H9 (cell line): Measurements from ENCODE around the gene ROBO1. TPM values are rescaled to one million over a fixed set of nuclear protein-coding genes. Genes with fewer than 3 reads are reported as not detected.

Experiments
- DNase-seq: peaks from one replicate; pipeline ENCODE4 v3.0.0-alpha.2; 2017
- H2AFZ ChIP-seq: one replicate; pipeline ENCODE4 v1.6.1; 2013; ENCODE audit warnings: mild to moderate bottlenecking, low read length, control low read depth, moderate library complexity
- H2AK5ac ChIP-seq: 2 replicates; pipeline ENCODE4 v1.6.1; 2013; ENCODE audit warnings: low read length, control low read depth, mixed read lengths; ENCODE audit not compliant: insufficient read length
- H2BK120ac ChIP-seq: one replicate; pipeline ENCODE4 v1.6.1; 2013; ENCODE audit warnings: low read depth, mild to moderate bottlenecking, low read length, control low read depth, inconsistent platforms; ENCODE audit not compliant: poor library complexity, severe bottlenecking
- H2BK12ac ChIP-seq: 2 replicates; pipeline ENCODE4 v1.6.1; 2013; ENCODE audit warnings: low read length, control low read depth, mixed read lengths, low read depth; ENCODE audit not compliant: insufficient read length
- H2BK15ac ChIP-seq: 2 replicates; pipeline ENCODE4 v1.6.1; 2013; ENCODE audit warnings: low read depth, low read length, control low read depth
- H2BK20ac ChIP-seq: one replicate; pipeline ENCODE4 v1.6.1; 2013; ENCODE audit warnings: low read depth, mild to moderate bottlenecking, low read length, control low read depth, inconsistent platforms; ENCODE audit not compliant: poor library complexity, severe bottlenecking
- H2BK5ac ChIP-seq: 2 replicates; pipeline ENCODE4 v1.6.1; 2013; ENCODE audit warnings: low read length, control low read depth, mixed read lengths; ENCODE audit not compliant: insufficient read length
- H3K14ac ChIP-seq: 2 replicates; pipeline ENCODE4 v1.6.1; 2013; ENCODE audit warnings: low read length, control low read depth; ENCODE audit not compliant: insufficient read depth
- H3K18ac ChIP-seq: 2 replicates; pipeline ENCODE4 v1.6.1; 2013; ENCODE audit warnings: low read depth, mild to moderate bottlenecking, mixed read lengths, low read length, control low read depth; ENCODE audit not compliant: insufficient read length
- H3K23ac ChIP-seq: 2 replicates; pipeline ENCODE4 v1.6.1; 2013; ENCODE audit warnings: low read length, control low read depth, mixed read lengths, low read depth; ENCODE audit not compliant: insufficient read length
- H3K23me2 ChIP-seq: 2 replicates; pipeline ENCODE4 v1.6.1; 2013; ENCODE audit warnings: low read depth, mild to moderate bottlenecking, mixed read lengths, low read length, control low read depth; ENCODE audit not compliant: insufficient read length, poor library complexity, severe bottlenecking
- H3K27ac ChIP-seq: 2 replicates; pipeline ENCODE4 v1.5.1; 2013; ENCODE audit warnings: low read length, control low read depth, mixed read lengths, low read depth; ENCODE audit not compliant: insufficient read length
- H3K27me3 ChIP-seq: 2 replicates; pipeline ENCODE4 v1.6.1; 2013; ENCODE audit warnings: low read length, control low read depth, inconsistent platforms; ENCODE audit not compliant: insufficient read depth
- H3K4ac ChIP-seq: 2 replicates; pipeline ENCODE4 v1.6.1; 2013; ENCODE audit warnings: low read depth, mild to moderate bottlenecking, control low read depth, inconsistent platforms, low read length, moderate library complexity
- H3K4me1 ChIP-seq: 2 replicates; pipeline ENCODE4 v1.6.1; 2013; ENCODE audit warnings: low read length, control low read depth, inconsistent platforms; ENCODE audit not compliant: insufficient read depth
- H3K4me2 ChIP-seq: 2 replicates; pipeline ENCODE4 v1.6.1; 2013; ENCODE audit warnings: low read length, control low read depth, mixed read lengths; ENCODE audit not compliant: insufficient read length, insufficient read depth
- H3K56ac ChIP-seq: 2 replicates; pipeline ENCODE4 v1.6.1; 2013; ENCODE audit warnings: low read depth, mild to moderate bottlenecking, mixed read lengths, low read length, control low read depth; ENCODE audit not compliant: insufficient read length
- H3K79me1 ChIP-seq: 2 replicates; pipeline ENCODE4 v1.6.1; 2013; ENCODE audit warnings: low read depth, mild to moderate bottlenecking, moderate library complexity, low read length, control low read depth, inconsistent platforms; ENCODE audit not compliant: insufficient read depth, poor library complexity, severe bottlenecking
- H3K79me2 ChIP-seq: 2 replicates; pipeline ENCODE4 v1.6.1; 2013; ENCODE audit warnings: low read length, control low read depth, inconsistent platforms; ENCODE audit not compliant: insufficient read depth
- H3K9ac ChIP-seq: 2 replicates; pipeline ENCODE4 v1.6.1; 2013; ENCODE audit warnings: low read length, control low read depth, mixed read lengths; ENCODE audit not compliant: insufficient read length; ENCODE audit errors: extremely low read depth
- H3K9me3 ChIP-seq: one replicate; pipeline ENCODE4 v1.6.1; 2013; ENCODE audit warnings: low read depth, low read length, inconsistent platforms; ENCODE audit not compliant: control insufficient read depth
- H3T11ph ChIP-seq: one replicate; pipeline ENCODE4 v1.6.1; 2013; ENCODE audit warnings: mild to moderate bottlenecking, low read length, control low read depth, inconsistent platforms
- H4K20me1 ChIP-seq: one replicate; pipeline ENCODE4 v1.6.1; 2013; ENCODE audit not compliant: control insufficient read depth, insufficient read length, insufficient read depth
- H4K5ac ChIP-seq: 2 replicates; pipeline ENCODE4 v1.6.1; 2013; ENCODE audit warnings: low read depth, mild to moderate bottlenecking, mixed read lengths, low read length, control low read depth; ENCODE audit not compliant: insufficient read length
- H4K8ac ChIP-seq: replicated peaks from 2 replicates; pipeline ENCODE4 v1.6.1; 2013; ENCODE audit warnings: low read length, control low read depth, mixed read lengths, low read depth; ENCODE audit not compliant: insufficient read length
- H4K91ac ChIP-seq: 2 replicates; pipeline ENCODE4 v1.6.1; 2013; ENCODE audit warnings: low read depth, mild to moderate bottlenecking, moderate library complexity, mixed read lengths, low read length, control low read depth; ENCODE audit not compliant: insufficient read length
- H3K27ac Mint-ChIP-seq, 3 experiments: 2 replicates in 2 of 3; 3 replicates in 1 of 3; pipeline ENCODE4 v1.8.0; 2020 to 2021; ENCODE audit warnings: mixed read lengths in 3 of 3, mild to moderate bottlenecking in 1 of 3, moderate library complexity in 1 of 3
- H3K27me3 Mint-ChIP-seq: 2 replicates; pipeline ENCODE4 v1.8.0; 2021; ENCODE audit warnings: low read depth, mild to moderate bottlenecking, moderate library complexity, mixed read lengths
- H3K36me3 Mint-ChIP-seq, 3 experiments: 2 replicates in 2 of 3; 3 replicates in 1 of 3; pipeline ENCODE4 v1.8.0; 2020 to 2021; ENCODE audit warnings: low read depth in 3 of 3, mixed read lengths in 3 of 3; ENCODE audit not compliant: insufficient read depth in 1 of 3
- H3K4me1 Mint-ChIP-seq, 2 experiments: 2 replicates each; pipeline ENCODE4 v1.8.0; 2020; ENCODE audit warnings: mixed read lengths in 2 of 2
- H3K4me3 Mint-ChIP-seq, 2 experiments: 2 replicates in 1 of 2; 3 replicates in 1 of 2; pipeline ENCODE4 v1.8.0; 2020 to 2021; ENCODE audit warnings: mild to moderate bottlenecking in 2 of 2, mixed read lengths in 2 of 2, moderate library complexity in 1 of 2
- H3K9me3 Mint-ChIP-seq, 2 experiments: 2 replicates in 1 of 2; 3 replicates in 1 of 2; pipeline ENCODE4 v1.8.0; 2020; ENCODE audit warnings: mild to moderate bottlenecking in 2 of 2, mixed read lengths in 2 of 2, moderate library complexity in 1 of 2
- CTCF ChIP-seq: fragments of 200-600 bp; sonication (generic); conservative IDR thresholded peaks from 3 replicates; pipeline ENCODE4 v1.8.0; 2021; ENCODE audit warnings: antibody characterized with exemption, mild to moderate bottlenecking
- WGBS: extraction: QIAGEN DNeasy Blood & Tissue Kit; methylation state at CpG from one replicate; pipeline ENCODE4 v1.1.7; 2013; ENCODE audit warnings: missing lambda C conversion rate, low lambda C conversion rate, mixed read lengths; ENCODE audit not compliant: insufficient read length; ENCODE audit errors: extremely low coverage; 5-methylcytosine and 5-hydroxymethylcytosine counted together
- total RNA-seq: library from RNA; stranded (reverse); gene quantifications from 2 replicates; pipeline ENCODE4 v1.2.1, GENCODE V29; 2021

ROBO1 gene
- total RNA-seq, 1 experiment from 2014 or later = 62.7 TPM

- Histone ChIP-seq H2BK12ac (peak overlapping the region; percentile 76), H3K14ac (no peak overlapping the region), H3K9me3 (no peaks in the 10 kb centered on the region), H3K4me1 (peaks cover 3% of the 10 kb centered on the region; the same call in 1 of the 2 replicates), H3T11ph (no peak overlapping the region), H3K9ac (no peak overlapping the region), H4K20me1 (no peaks in the 10 kb centered on the region), H2AK5ac (no peak overlapping the region), H4K8ac (no peak overlapping the region), H2BK20ac (no peak overlapping the region), H4K91ac (no peak overlapping the region), H4K5ac (no peak overlapping the region), H3K23ac (no peak overlapping the region), H3K27ac (peak overlapping the region; percentile 11), H3K79me1 (no peaks in the 10 kb centered on the region), H3K79me2 (no peaks in the 10 kb centered on the region), H3K27me3 (no peaks in the 10 kb centered on the region), H3K4me2 (no peak overlapping the region), H3K18ac (no peak overlapping the region), H2BK5ac (no peak overlapping the region), H2BK120ac (no peak overlapping the region), H2AFZ (no peak overlapping the region), H3K4ac (no peak overlapping the region), H3K56ac (no peak overlapping the region), H2BK15ac (no peak overlapping the region), H3K23me2 (no peaks in the 10 kb centered on the region)
- H3K27me3 Mint-ChIP-seq = 0 out of 2 replicates have a peak, but pooled peaks cover 1% of the 10 kb centered on the region
- no peak for TF ChIP-seq CTCF
- peaks cover 7 to 12% of the 10 kb centered on the region in 2 experiments for H3K4me1 Mint-ChIP-seq
- H3K4me3 Mint-ChIP-seq = no peak overlapping the region
- peaks cover 2 to 4% (median 4%) of the 10 kb centered on the region in 3 experiments; a peak in 5 of 7 replicates for H3K36me3 Mint-ChIP-seq
- peak overlapping the region in 2 of 3 experiments; percentile 39 to 50; a peak in 4 of 7 replicates for H3K27ac Mint-ChIP-seq
- no peak for DNase-seq
- peaks cover 0 to under 1% of the 10 kb centered on the region in 2 experiments; a peak in 3 of 5 replicates for H3K9me3 Mint-ChIP-seq
- WGBS = no CpG with 5 or more reads among the region's 2 CpGs
Observed at GRCh38 chr3:78580681-78581080, 1187.1 kb downstream of the ROBO1 start.
